GM12872 (cell line): Measurements from ENCODE around the gene ORAI2.

Experiments
- TF ChIP-seq, protein P1 (sequence below): IDR thresholded peaks from 3 replicates; pipeline ENCODE4 v1.5.1; 2011; ENCODE audit warnings: low read depth, mild to moderate bottlenecking, low read length, moderate library complexity; ENCODE audit not compliant: insufficient read depth

Gene ORAI2

DNA sequence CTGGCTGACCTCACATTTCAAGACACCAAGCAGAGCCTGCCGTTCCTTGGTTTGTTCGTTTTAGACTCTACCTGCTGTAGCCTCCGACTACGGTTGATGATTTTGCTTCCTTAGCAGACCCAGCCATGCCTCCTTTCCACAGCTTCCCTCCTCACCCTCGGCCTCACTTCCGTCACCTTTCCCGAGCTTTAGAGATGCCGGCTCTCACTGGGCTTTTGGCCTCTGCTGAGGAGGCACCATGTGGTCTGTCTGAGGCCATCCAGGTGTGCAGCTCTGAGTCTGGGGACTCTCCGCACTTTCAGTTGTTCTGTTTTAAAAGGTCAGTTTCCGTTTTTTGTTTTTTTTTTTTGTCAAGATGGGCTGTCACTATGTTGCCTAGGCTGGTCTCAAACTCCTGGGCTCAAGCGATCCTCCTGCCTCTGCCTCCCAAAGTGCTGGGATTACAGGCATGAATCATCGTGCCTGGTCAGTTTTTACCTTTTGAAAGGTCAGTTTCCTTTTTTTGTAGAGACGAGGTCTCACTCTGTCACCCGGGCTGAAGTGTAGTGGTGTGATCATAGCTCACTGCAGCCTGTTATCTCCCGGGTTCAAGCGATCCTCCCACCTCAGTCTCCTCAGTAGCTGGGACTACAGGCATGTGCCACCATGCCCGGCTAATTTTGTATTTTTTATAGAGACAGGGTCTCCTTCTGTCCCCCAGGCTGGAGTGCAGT is 11.7 kb downstream of the ORAI2 start:
- TF ChIP-seq, protein P1, sequence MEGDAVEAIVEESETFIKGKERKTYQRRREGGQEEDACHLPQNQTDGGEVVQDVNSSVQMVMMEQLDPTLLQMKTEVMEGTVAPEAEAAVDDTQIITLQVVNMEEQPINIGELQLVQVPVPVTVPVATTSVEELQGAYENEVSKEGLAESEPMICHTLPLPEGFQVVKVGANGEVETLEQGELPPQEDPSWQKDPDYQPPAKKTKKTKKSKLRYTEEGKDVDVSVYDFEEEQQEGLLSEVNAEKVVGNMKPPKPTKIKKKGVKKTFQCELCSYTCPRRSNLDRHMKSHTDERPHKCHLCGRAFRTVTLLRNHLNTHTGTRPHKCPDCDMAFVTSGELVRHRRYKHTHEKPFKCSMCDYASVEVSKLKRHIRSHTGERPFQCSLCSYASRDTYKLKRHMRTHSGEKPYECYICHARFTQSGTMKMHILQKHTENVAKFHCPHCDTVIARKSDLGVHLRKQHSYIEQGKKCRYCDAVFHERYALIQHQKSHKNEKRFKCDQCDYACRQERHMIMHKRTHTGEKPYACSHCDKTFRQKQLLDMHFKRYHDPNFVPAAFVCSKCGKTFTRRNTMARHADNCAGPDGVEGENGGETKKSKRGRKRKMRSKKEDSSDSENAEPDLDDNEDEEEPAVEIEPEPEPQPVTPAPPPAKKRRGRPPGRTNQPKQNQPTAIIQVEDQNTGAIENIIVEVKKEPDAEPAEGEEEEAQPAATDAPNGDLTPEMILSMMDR: no peak

DNA sequence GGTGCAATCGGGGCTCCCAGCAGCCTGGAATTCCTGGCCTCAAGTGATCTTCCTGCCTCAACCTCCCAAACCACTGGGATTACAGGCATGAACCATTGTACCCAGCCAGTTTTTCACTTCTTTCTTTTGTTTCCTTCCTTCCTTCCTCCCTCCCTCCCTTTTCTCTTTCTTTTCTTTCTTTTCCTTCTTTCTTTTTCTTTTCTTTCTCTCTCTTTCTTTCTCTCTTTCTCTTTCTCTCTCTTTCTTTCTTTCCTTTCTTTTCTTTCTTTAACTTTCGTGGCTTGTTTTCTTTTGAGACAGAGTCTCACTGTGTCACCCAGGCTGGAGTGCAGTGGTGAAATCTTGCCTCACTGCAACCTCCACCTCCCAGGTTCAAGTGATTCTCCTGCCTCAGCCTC is 12.3 kb downstream of the ORAI2 start:
- TF ChIP-seq, protein P1: no peak

DNA sequence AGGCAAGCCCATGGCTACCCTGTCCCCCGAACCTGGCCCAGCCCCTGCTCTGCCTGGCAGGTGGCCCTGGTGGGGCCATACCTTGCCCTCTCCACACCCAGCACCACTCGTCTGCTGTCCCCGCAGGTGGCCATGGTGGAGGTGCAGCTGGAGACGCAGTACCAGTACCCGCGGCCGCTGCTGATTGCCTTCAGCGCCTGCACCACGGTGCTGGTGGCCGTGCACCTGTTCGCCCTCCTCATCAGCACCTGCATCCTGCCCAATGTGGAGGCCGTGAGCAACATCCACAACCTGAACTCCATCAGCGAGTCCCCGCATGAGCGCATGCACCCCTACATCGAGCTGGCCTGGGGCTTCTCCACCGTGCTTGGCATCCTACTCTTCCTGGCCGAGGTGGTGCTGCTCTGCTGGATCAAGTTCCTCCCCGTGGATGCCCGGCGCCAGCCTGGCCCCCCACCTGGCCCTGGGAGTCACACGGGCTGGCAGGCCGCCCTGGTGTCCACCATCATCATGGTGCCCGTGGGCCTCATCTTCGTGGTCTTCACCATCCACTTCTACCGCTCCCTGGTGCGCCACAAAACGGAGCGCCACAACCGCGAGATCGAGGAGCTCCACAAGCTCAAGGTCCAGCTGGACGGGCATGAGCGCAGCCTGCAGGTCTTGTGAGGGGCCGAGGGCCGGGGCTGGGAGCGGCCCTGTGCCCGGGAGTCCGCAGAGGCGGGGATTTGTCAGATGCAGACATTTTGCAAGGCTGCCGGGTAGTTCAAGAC is 13.2 kb downstream of the ORAI2 start:
- TF ChIP-seq, protein P1: no peak

DNA sequence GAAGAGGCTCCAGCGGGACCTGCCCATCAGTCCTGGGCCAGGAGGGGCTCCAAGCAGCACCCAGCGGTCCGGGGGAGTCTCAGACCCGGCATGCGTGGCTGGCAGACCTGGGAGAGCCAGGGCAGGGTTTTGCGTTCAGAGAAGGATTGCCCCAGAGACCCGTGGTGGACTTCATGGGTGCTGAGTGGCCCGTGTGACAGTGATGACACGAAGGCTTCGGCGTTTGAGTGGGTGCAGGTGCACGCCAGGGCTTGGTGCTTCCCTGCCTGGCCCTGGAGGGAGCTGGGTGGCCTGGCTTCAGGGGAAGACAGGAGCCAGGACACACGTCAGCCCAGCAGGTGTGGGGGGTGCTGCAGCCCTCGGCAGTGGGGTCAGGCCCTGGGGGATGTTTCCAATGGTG is 13.9 kb downstream of the ORAI2 start:
- TF ChIP-seq, protein P1: no peak

GRCh38 chr7:102449136-102449535 is 15.8 kb downstream of the ORAI2 start:
- TF ChIP-seq, protein P1: no peak

GRCh38 chr7:102450242-102450641 is 16.9 kb downstream of the ORAI2 start:
- TF ChIP-seq, protein P1: peak; percentile 78

- TF ChIP-seq, protein P1: no peak
Observed at GRCh38 chr7:102451371-102452054, 18.1 kb downstream of the ORAI2 start.
